HCT116 (cell line): Measurements from ENCODE around the gene CRTC3. TPM values are rescaled to one million over a fixed set of nuclear protein-coding genes. Genes with fewer than 3 reads are reported as not detected.

Source experiments
- ATAC-seq: fragments of 200-7000 bp; cut with Tn5 transposase; 2 replicates; pipeline ENCODE4 v1.9.1; 2020; ENCODE audit warnings: mild to moderate bottlenecking, moderate library complexity
- BruUV-seq: library from RNA; stranded (reverse); fragments of 400-500 nt; replicated peaks from 2 replicates; lab custom pipeline; 2021; lab: Mats Ljungman, UMichigan
- CTCF ChIA-PET: fragments of 300-600 bp; sonication (Branson Sonifier 250); formaldehyde crosslinking; loops from one replicate; lab custom pipeline; 2021; ENCODE audit warnings: antibody characterized with exemption; lab: Charles Lee
- POLR2A ChIA-PET: fragments of 300-600, 350-600 bp; sonication (Branson Sonifier 250); formaldehyde crosslinking; loops from one replicate; lab custom pipeline; 2021; ENCODE audit warnings: antibody characterized with exemption; lab: Charles Lee
- RAD21 ChIA-PET, 2 experiments: fragments of 300-600 bp; sonication (Branson Sonifier 250); formaldehyde crosslinking; loops; one replicate each; lab custom pipeline; 2023; ENCODE audit warnings: low total read pairs in 2 of 2; ENCODE audit not compliant: uncharacterized antibody in 2 of 2, unreplicated experiment in 2 of 2, low non-redundant PET in 1 of 2; lab: Charles Lee
- DNase-seq: peaks from one replicate; pipeline ENCODE4 v3.0.0-alpha.2; 2010; ENCODE audit warnings: low read depth, low spot score
- H2AFZ ChIP-seq: fragments of 200-600 bp; shearing (Covaris generic), sonication (generic); 2 replicates; pipeline ENCODE4 v1.6.1; 2017; ENCODE audit warnings: low read depth, mixed run types, mixed read lengths, antibody characterized with exemption, low read length; ENCODE audit not compliant: poor library complexity, severe bottlenecking
- H3K27ac ChIP-seq: 2 replicates; pipeline ENCODE4 v1.5.1; 2012; ENCODE audit warnings: low read depth, low read length
- H3K27me3 ChIP-seq: fragments of 200-600 bp; sonication (generic); 2 replicates; pipeline ENCODE4 v1.6.1; 2016; ENCODE audit warnings: mixed run types, low read length, mixed read lengths; ENCODE audit not compliant: insufficient read depth
- H3K36me3 ChIP-seq, 2 experiments: fragments of 200-500 bp in 1 of 2; fragments of 200-600 bp in 1 of 2; sonication (Bioruptor generic) in 1 of 2; sonication (generic) in 1 of 2; 2 replicates each; pipeline versions ENCODE4 v1.5.1 to v1.6.1; 2014 to 2016; ENCODE audit warnings: low read length in 2 of 2, inconsistent platforms in 1 of 2, mixed read lengths in 1 of 2, mixed run types in 1 of 2; ENCODE audit not compliant: insufficient read depth in 2 of 2, control insufficient read depth in 1 of 2
- H3K4me1 ChIP-seq, 2 experiments: fragments of 200-600 bp in 1 of 2; sonication (generic) in 1 of 2; 2 replicates each; pipeline versions ENCODE4 v1.5.1 to v1.6.1; 2012 to 2017; ENCODE audit warnings: low read length in 2 of 2, inconsistent platforms in 1 of 2, mild to moderate bottlenecking in 1 of 2, mixed read lengths in 1 of 2, mixed run types in 1 of 2, moderate library complexity in 1 of 2; ENCODE audit not compliant: insufficient read depth in 2 of 2, control insufficient read depth in 1 of 2
- H3K4me2 ChIP-seq: fragments of 200-600 bp; sonication (generic); 2 replicates; pipeline ENCODE4 v1.6.1; 2017; ENCODE audit warnings: mixed run types, low read length, mixed read lengths
- H3K4me3 ChIP-seq, 2 experiments: fragments of 200-600 bp in 1 of 2; sonication (generic) in 1 of 2; replicated peaks in 1 of 2; 2 replicates each; pipeline ENCODE4 v1.5.1; 2011 to 2016; ENCODE audit warnings: low read length in 2 of 2, control low read depth in 1 of 2, low read depth in 1 of 2, mild to moderate bottlenecking in 1 of 2, mixed read lengths in 1 of 2, mixed run types in 1 of 2
- H3K79me2 ChIP-seq: fragments of 200-600 bp; sonication (generic); 2 replicates; pipeline ENCODE4 v1.6.1; 2017; ENCODE audit warnings: mild to moderate bottlenecking, mixed run types, low read length, moderate library complexity, mixed read lengths; ENCODE audit not compliant: insufficient read depth
- H3K9ac ChIP-seq: fragments of 200-600 bp; sonication (generic); 2 replicates; pipeline ENCODE4 v1.6.1; 2016; ENCODE audit warnings: low read length, mixed read lengths
- H3K9me2 ChIP-seq: fragments of 200-600 bp; sonication (generic), shearing (Covaris generic); 2 replicates; pipeline ENCODE4 v1.6.1; 2017; ENCODE audit warnings: mixed run types, mild to moderate bottlenecking, moderate library complexity; ENCODE audit not compliant: insufficient read depth
- H3K9me3 ChIP-seq, 2 experiments: fragments of 200-500 bp in 1 of 2; fragments of 200-600 bp in 1 of 2; sonication (Bioruptor generic) in 1 of 2; sonication (generic) in 1 of 2; 2 replicates each; pipeline ENCODE4 v1.6.1; 2014 to 2017; ENCODE audit warnings: low read length in 2 of 2, mixed read lengths in 2 of 2, inconsistent platforms in 1 of 2, low read depth in 1 of 2, mild to moderate bottlenecking in 1 of 2, mixed run types in 1 of 2, moderate library complexity in 1 of 2; ENCODE audit not compliant: control insufficient read depth in 1 of 2, insufficient read depth in 1 of 2
- H4K20me1 ChIP-seq: fragments of 200-600 bp; sonication (generic), shearing (Covaris generic); 2 replicates; pipeline ENCODE4 v1.6.1; 2017; ENCODE audit warnings: mixed run types, mild to moderate bottlenecking, moderate library complexity; ENCODE audit not compliant: insufficient read depth
- ATF3 ChIP-seq: IDR thresholded peaks from 2 replicates; pipeline ENCODE4 v1.6.1; 2012
- CEBPB ChIP-seq: IDR thresholded peaks from 2 replicates; pipeline ENCODE4 v1.6.1; 2012; ENCODE audit warnings: low read depth
- CTCF ChIP-seq, 3 experiments: fragments of 200-600 bp in 1 of 3; sonication (generic) in 1 of 3; IDR thresholded peaks in 2 of 3; conservative IDR thresholded peaks in 1 of 3; 2 replicates each; pipeline ENCODE4 v1.5.1; 2012 to 2017; ENCODE audit warnings: low read depth in 2 of 3, low read length in 2 of 3, antibody characterized with exemption in 1 of 3, borderline replicate concordance in 1 of 3, control low read depth in 1 of 3, mild to moderate bottlenecking in 1 of 3, mixed read lengths in 1 of 3, mixed run types in 1 of 3, moderate library complexity in 1 of 3; ENCODE audit not compliant: insufficient read depth in 1 of 3
- EGR1 ChIP-seq: IDR thresholded peaks from 2 replicates; pipeline ENCODE4 v1.6.1; 2012; ENCODE audit warnings: low read depth
- EZH2 ChIP-seq: fragments of 200-600 bp; sonication (generic); IDR thresholded peaks from 2 replicates; pipeline ENCODE4 v1.6.1; 2017; ENCODE audit warnings: antibody characterized with exemption, mixed run types
- FOSL1 ChIP-seq: IDR thresholded peaks from 2 replicates; pipeline ENCODE4 v1.6.1; 2012; ENCODE audit warnings: low read depth
- RAD21 ChIP-seq: IDR thresholded peaks from 2 replicates; pipeline ENCODE4 v1.6.1; 2012; ENCODE audit warnings: low read depth, mild to moderate bottlenecking
- SIN3A ChIP-seq: IDR thresholded peaks from 2 replicates; pipeline ENCODE4 v1.6.1; 2012; ENCODE audit warnings: low read depth
- intact Hi-C: fragments of 100-400 bp; cut with micrococcal nuclease; formaldehyde crosslinking; loops from 2 replicates; pipeline ENCODE4 v1.10.0; 2022
- total RNA-seq: library from RNA; stranded (reverse); gene quantifications from one replicate; pipeline ENCODE4 v1.2.1, GENCODE V29; 2021; ENCODE audit not compliant: unreplicated experiment

CRTC3 gene
- total RNA-seq, 1 experiment from 2014 or later: 20.7 TPM

GRCh38 chr15:90594301-90594738 is 64.6 kb downstream of the CRTC3 start:
- H3K9me2 ChIP-seq: no peaks in the 10 kb centered on the region
- no peak overlapping the region for H3K4me3 ChIP-seq
- H3K36me3 ChIP-seq: no peaks in the 10 kb centered on the region
- TF ChIP-seq SIN3A (no peak), RAD21 (no peak), ATF3 (no peak), CTCF (IDR thresholded peaks at IDR 0.05 in 2 of 3, conservative IDR thresholded peaks at IDR 0.05 in 1 of 3; ENCODE audit: borderline replicate concordance in 1 of 3, insufficient read depth in 1 of 3, low read depth in 2 of 3, low read length in 2 of 3) (no peak), EGR1 (no peak)
- TF ChIP-seq, all 23 proteins: peak for 0
- H3K4me2 ChIP-seq: no peak overlapping the region
- H3K79me2 ChIP-seq: no peaks in the 10 kb centered on the region
- CTCF ChIA-PET: no interaction called here
- BruUV-seq: no TSS peak
- peaks cover 4 to 9% of the 10 kb centered on the region in 2 experiments; a peak in 3 of 4 replicates for H3K4me1 ChIP-seq
- ATAC-seq: no peak
- RAD21 ChIA-PET: no interaction called here
- H3K27ac ChIP-seq: no peak overlapping the region
- POLR2A ChIA-PET: no interaction called here
- no peak overlapping the region for H3K9ac ChIP-seq
- H4K20me1 ChIP-seq: no peaks in the 10 kb centered on the region
- H3K27me3 ChIP-seq: no peaks in the 10 kb centered on the region
- no peak overlapping the region for H2AFZ ChIP-seq
- H3K9me3 ChIP-seq: no peaks in the 10 kb centered on the region
- intact Hi-C loops: no loop called here
- no peak for DNase-seq

- TF ChIP-seq CEBPB (no peak), EZH2 (no peak), FOSL1 (no peak), CTCF (IDR thresholded peaks at IDR 0.05 in 2 of 3, conservative IDR thresholded peaks at IDR 0.05 in 1 of 3; ENCODE audit: borderline replicate concordance in 1 of 3, insufficient read depth in 1 of 3, low read depth in 2 of 3, low read length in 2 of 3) (no peak)
- Histone ChIP-seq H2AFZ (no peak overlapping the region), H4K20me1 (no peaks in the 10 kb centered on the region), H3K9me2 (no peaks in the 10 kb centered on the region), H3K79me2 (no peaks in the 10 kb centered on the region), H3K4me1 (peaks cover 4 to 9% of the 10 kb centered on the region in 2 experiments; a peak in 3 of 4 replicates), H3K4me2 (no peak overlapping the region), H3K9me3 (no peaks in the 10 kb centered on the region), H3K27me3 (no peaks in the 10 kb centered on the region), H3K9ac (no peak overlapping the region), H3K27ac (no peak overlapping the region), H3K36me3 (no peaks in the 10 kb centered on the region), H3K4me3 (no peak overlapping the region)
- CTCF ChIA-PET: no interaction called here
- ATAC-seq: no peak
- TSS peak; percentile 19 for BruUV-seq
- RAD21 ChIA-PET: no interaction called here
- intact Hi-C loops: no loop called here
- POLR2A ChIA-PET: no interaction called here
- no peak for DNase-seq
These were observed 66.0 kb downstream of the CRTC3 start for GRCh38 chr15:90595763-90596155.
